Endothelial cell of umbilical vein (primary cell): ENCODE data around the gene SLC15A3. TPM values are rescaled to one million over a fixed set of nuclear protein-coding genes. Genes with fewer than 3 reads are reported as not detected.

ENCODE experiments used
- BruUV-seq: library from RNA; stranded (reverse); fragments of 400-500 nt; replicated peaks from 2 replicates; lab custom pipeline; 2021; lab: Mats Ljungman, UMichigan
- CTCF ChIA-PET: fragments of 300-600, 350-600 bp; sonication (Branson Sonifier 250); formaldehyde crosslinking; loops from one replicate; lab custom pipeline; 2021; ENCODE audit warnings: antibody characterized with exemption, inconsistent platforms; lab: Charles Lee
- POLR2A ChIA-PET: fragments of 300-600, 350-600 bp; sonication (Branson Sonifier 250); formaldehyde crosslinking; loops from one replicate; lab custom pipeline; 2021; ENCODE audit warnings: antibody characterized with exemption, inconsistent platforms; lab: Charles Lee
- DNase-seq: peaks from one replicate; pipeline ENCODE4 v3.0.0-alpha.2; 2011; ENCODE audit warnings: low read depth, low spot score
- FAIRE-seq: peaks from 2 replicates; lab custom pipeline; 2011; peaks lifted over from hg19 to GRCh38; lab: Jason Lieb, UNC
- H2AFZ ChIP-seq: 2 replicates; pipeline ENCODE4 v1.6.0; 2012; ENCODE audit warnings: low read depth, low read length, control low read depth, inconsistent platforms
- H3K27ac ChIP-seq: 2 replicates; pipeline ENCODE4 v1.5.1; 2011; ENCODE audit warnings: low read depth, mild to moderate bottlenecking, control low read depth, low read length, moderate library complexity; ENCODE audit not compliant: insufficient read depth
- H3K27me3 ChIP-seq, 2 experiments: 2 replicates each; pipeline versions ENCODE4 v1.6.0 to v1.6.1; 2011; ENCODE audit warnings: low read length in 2 of 2, mixed read lengths in 1 of 2; ENCODE audit not compliant: control insufficient read depth in 2 of 2, insufficient read depth in 2 of 2
- H3K36me3 ChIP-seq, 2 experiments: 2 replicates in 1 of 2; 3 replicates in 1 of 2; pipeline ENCODE4 v1.5.1; 2011; ENCODE audit warnings: low read length in 2 of 2, mild to moderate bottlenecking in 1 of 2, moderate library complexity in 1 of 2; ENCODE audit not compliant: control insufficient read depth in 2 of 2, insufficient read depth in 2 of 2; ENCODE audit errors: extremely low read depth in 1 of 2
- H3K4me1 ChIP-seq: 3 replicates; pipeline ENCODE4 v1.5.1; 2011; ENCODE audit warnings: mild to moderate bottlenecking, low read length; ENCODE audit not compliant: control insufficient read depth, insufficient read depth; ENCODE audit errors: extremely low read depth
- H3K4me2 ChIP-seq: 2 replicates; pipeline ENCODE4 v1.6.1; 2011; ENCODE audit warnings: low read length, control low read depth, mixed read lengths; ENCODE audit not compliant: insufficient read depth
- H3K4me3 ChIP-seq, 3 experiments: fragments of 200-600 bp in 1 of 3; sonication (generic), shearing (Covaris generic) in 1 of 3; replicated peaks in 1 of 3; 2 replicates each; pipeline ENCODE4 v1.5.1; 2011 to 2016; ENCODE audit warnings: control low read depth in 3 of 3, low read length in 3 of 3, mild to moderate bottlenecking in 2 of 3, inconsistent platforms in 1 of 3, low read depth in 1 of 3, moderate library complexity in 1 of 3; ENCODE audit not compliant: insufficient read depth in 1 of 3
- H3K79me2 ChIP-seq: 2 replicates; pipeline ENCODE4 v1.6.0; 2012; ENCODE audit warnings: low read length, inconsistent platforms; ENCODE audit not compliant: control insufficient read depth, insufficient read depth
- H3K9ac ChIP-seq: replicated peaks from 2 replicates; pipeline ENCODE3; 2011; ENCODE audit warnings: low read length, control low read depth; ENCODE audit not compliant: insufficient read depth; ENCODE audit errors: extremely low read depth
- H3K9me1 ChIP-seq: replicated peaks from 3 replicates; pipeline ENCODE4 v1.6.0; 2011; ENCODE audit warnings: mild to moderate bottlenecking, low read length; ENCODE audit not compliant: control insufficient read depth, insufficient read depth; ENCODE audit errors: extremely low read depth
- H3K9me3 ChIP-seq: replicated peaks from 2 replicates; pipeline ENCODE4 v1.5.1; 2012; ENCODE audit warnings: low read length, inconsistent platforms; ENCODE audit not compliant: control insufficient read depth, insufficient read depth
- H4K20me1 ChIP-seq: replicated peaks from 2 replicates; pipeline ENCODE3; 2011; ENCODE audit warnings: mild to moderate bottlenecking, low read length; ENCODE audit not compliant: control insufficient read depth, insufficient read depth; ENCODE audit errors: extremely low read depth
- CTCF ChIP-seq, 2 donors: IDR thresholded peaks; 1 replicate in 1 of 2; 2 replicates in 1 of 2; pipeline ENCODE4 v1.5.1; 2011; ENCODE audit warnings: low read length in 2 of 2, mild to moderate bottlenecking in 2 of 2, moderate library complexity in 2 of 2, control low read depth in 1 of 2, inconsistent platforms in 1 of 2, low read depth in 1 of 2; ENCODE audit not compliant: insufficient read depth in 1 of 2; ENCODE audit errors: extremely low read depth in 1 of 2
- EZH2 ChIP-seq: IDR thresholded peaks from 2 replicates; pipeline ENCODE4 v1.6.1; 2012; ENCODE audit warnings: borderline replicate concordance, low read depth, mild to moderate bottlenecking, moderate library complexity, low read length, inconsistent platforms; ENCODE audit not compliant: severe bottlenecking
- FOS ChIP-seq: IDR thresholded peaks from 2 replicates; pipeline ENCODE4 v1.6.1; 2011; ENCODE audit warnings: mild to moderate bottlenecking, low read length, moderate library complexity, borderline replicate concordance; ENCODE audit not compliant: insufficient read depth
- GATA2 ChIP-seq: IDR thresholded peaks from 2 replicates; pipeline ENCODE4 v1.7.0; 2011; ENCODE audit warnings: low read depth, mild to moderate bottlenecking, moderate library complexity, mixed read lengths, low read length; ENCODE audit not compliant: insufficient read length, insufficient read depth
- MYC ChIP-seq: IDR thresholded peaks from one replicate; pipeline ENCODE4 v1.6.1; 2011; ENCODE audit warnings: mild to moderate bottlenecking, low read depth, low read length
- POLR2A ChIP-seq: IDR thresholded peaks from 2 replicates; pipeline ENCODE4 v1.6.1; 2012; ENCODE audit warnings: low read depth, mild to moderate bottlenecking, control low read depth, low read length
- dilution Hi-C: fragments of 300-500 bp; cut with MboI; formaldehyde crosslinking; loops from one replicate; pipeline ENCODE4 v1.15.0; 2019; ENCODE audit warnings: low sequenced_read_pairs; ENCODE audit not compliant: extremely low pct_ligation_motif_present
- intact Hi-C: fragments of 100-400 bp; cut with micrococcal nuclease; formaldehyde crosslinking; loops from one replicate; pipeline ENCODE4 v1.10.0; 2022
- polyA plus RNA-seq, 4 experiments: library from polyadenylated mRNA; depleted of rRNA in 3 of 4; stranded (reverse) in 3 of 4; unstranded in 1 of 4; fragments of >200 nt; gene quantifications; 2 replicates each; pipeline versions ENCODE4 v1.2.1 to v1.2.3, GENCODE V29; 2011 to 2012; ENCODE audit warnings: missing spikeins in 1 of 4
- total RNA-seq: library from RNA; stranded (reverse); gene quantifications from 2 replicates; pipeline ENCODE4 v1.2.3, GENCODE V29; 2021
- TF ChIP-seq, protein P1 (sequence below): IDR thresholded peaks from 2 replicates; pipeline ENCODE4 v1.6.1; 2011; ENCODE audit not compliant: insufficient read depth, insufficient read length

Gene SLC15A3
- total and polyA plus RNA-seq, 2 donors (not counting 3 experiments of a cell fraction or from before 2014, with no cell fraction given), result 3.3 to 4.4 TPM

DNA sequence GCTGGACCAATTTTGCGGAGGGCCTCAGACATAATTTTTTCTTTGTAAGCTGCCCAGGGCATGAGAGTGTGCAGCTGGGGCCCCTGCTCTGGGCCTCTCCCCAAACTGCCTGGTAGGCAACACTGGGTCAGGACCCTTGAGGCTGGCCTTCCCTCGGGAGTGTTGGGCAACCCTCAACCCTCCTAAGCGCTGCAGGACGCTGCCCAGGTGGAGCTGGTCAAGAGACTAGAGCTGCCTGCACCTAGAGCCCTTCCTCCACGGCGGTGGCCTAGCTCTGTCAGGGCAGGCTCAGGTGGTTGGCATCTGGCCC, 28.2 kb downstream of the SLC15A3 start:
- FAIRE-seq, result no peak
- dilution Hi-C loops, result no loop called here
- H3K27me3 ChIP-seq, result no peaks in the 10 kb centered on the region
- BruUV-seq, result no TSS peak
- H3K4me3 ChIP-seq, result no peak overlapping the region
- intact Hi-C loops, result loop anchor here (1.0 kb wide), 1 partner anchor 8 kb away; no protein-coding TSS in a partner anchor
- no peak overlapping the region for H2AFZ ChIP-seq
- peaks cover 23% of the 10 kb centered on the region for H3K4me1 ChIP-seq
- H3K9me1 ChIP-seq, result no peaks in the 10 kb centered on the region
- no peaks in the 10 kb centered on the region for H4K20me1 ChIP-seq
- H3K9me3 ChIP-seq, result no peaks in the 10 kb centered on the region
- H3K4me2 ChIP-seq, result no peak overlapping the region
- CTCF ChIA-PET, result interaction anchor here (0.9 to 1.1 kb wide), 5 partner anchors 8 to 93 kb away, joined by 4 to 7 read pairs (median 4); partner anchors contain the start of gene TMEM109
- H3K27ac ChIP-seq, result no peak overlapping the region
- H3K9ac ChIP-seq, result no peak overlapping the region
- no peak for DNase-seq
- POLR2A ChIA-PET, result interaction anchor here (0.9 kb wide), 1 partner anchor 10 kb away, joined by 5 read pairs; the partner anchor contains the start of gene TMEM109
- H3K36me3 ChIP-seq, result peaks cover 3 to 27% of the 10 kb centered on the region in 2 experiments
- TF ChIP-seq CTCF (IDR thresholded peaks at IDR 0.05; ENCODE audit: extremely low read depth in 1 of 2, insufficient read depth in 1 of 2, low read depth in 1 of 2, low read length in 2 of 2) (no peak), POLR2A (no peak), EZH2 (no peak), MYC (no peak), FOS (no peak), GATA2 (no peak)
- TF ChIP-seq, protein P1, sequence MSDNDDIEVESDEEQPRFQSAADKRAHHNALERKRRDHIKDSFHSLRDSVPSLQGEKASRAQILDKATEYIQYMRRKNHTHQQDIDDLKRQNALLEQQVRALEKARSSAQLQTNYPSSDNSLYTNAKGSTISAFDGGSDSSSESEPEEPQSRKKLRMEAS, result no peak
- H3K79me2 ChIP-seq, result peaks cover 9% of the 10 kb centered on the region
